DND-41 (cell line): Measurements from ENCODE around the gene EPB41L2.

Experiments
- ATAC-seq: fragments of 200-7000 bp; cut with Tn5 transposase; 3 replicates; pipeline ENCODE4 v1.9.1; 2021; ENCODE audit warnings: low read depth; ENCODE audit not compliant: insufficient read depth
- DNase-seq: peaks from one replicate; pipeline ENCODE4 v3.0.0-alpha.2; 2020
- H2AFZ ChIP-seq: 2 replicates; pipeline ENCODE4 v1.6.0; 2012; ENCODE audit warnings: low read depth, low read length
- H3K27ac ChIP-seq: 2 replicates; pipeline ENCODE4 v1.5.1; 2012; ENCODE audit warnings: low read length, inconsistent platforms
- H3K27me3 ChIP-seq: fragments of 200-600 bp; sonication (generic); 2 replicates; pipeline ENCODE4 v1.6.0; 2012; ENCODE audit warnings: low read length, mild to moderate bottlenecking, inconsistent platforms; ENCODE audit not compliant: insufficient read depth, poor library complexity
- H3K36me3 ChIP-seq: 2 replicates; pipeline ENCODE4 v1.5.1; 2012; ENCODE audit warnings: low read length, inconsistent platforms; ENCODE audit not compliant: insufficient read depth
- H3K4me1 ChIP-seq: 2 replicates; pipeline ENCODE4 v1.5.1; 2012; ENCODE audit warnings: mild to moderate bottlenecking, low read length; ENCODE audit not compliant: insufficient read depth
- H3K4me2 ChIP-seq: 2 replicates; pipeline ENCODE4 v1.6.0; 2012; ENCODE audit warnings: mild to moderate bottlenecking, moderate library complexity, low read length, inconsistent platforms; ENCODE audit not compliant: insufficient read depth
- H3K4me3 ChIP-seq, 2 experiments: fragments of 200-600 bp in 1 of 2; shearing (Covaris generic) in 1 of 2; 2 replicates each; pipeline ENCODE4 v1.5.1; 2012 to 2016; ENCODE audit warnings: inconsistent platforms in 2 of 2, low read length in 2 of 2, mild to moderate bottlenecking in 2 of 2, low read depth in 1 of 2, moderate library complexity in 1 of 2
- H3K79me2 ChIP-seq: 2 replicates; pipeline ENCODE4 v1.6.0; 2012; ENCODE audit warnings: low read length, inconsistent platforms; ENCODE audit not compliant: insufficient read depth
- H3K9ac ChIP-seq: 2 replicates; pipeline ENCODE4 v1.6.0; 2012; ENCODE audit warnings: low read depth, mild to moderate bottlenecking, inconsistent platforms, low read length, moderate library complexity
- H3K9me3 ChIP-seq: 2 replicates; pipeline ENCODE4 v1.5.1; 2012; ENCODE audit warnings: low read length, moderate library complexity, mild to moderate bottlenecking, inconsistent platforms; ENCODE audit not compliant: insufficient read depth, severe bottlenecking
- H4K20me1 ChIP-seq: 2 replicates; pipeline ENCODE4 v1.6.0; 2012; ENCODE audit warnings: low read length; ENCODE audit not compliant: insufficient read depth
- CTCF ChIP-seq: IDR thresholded peaks from 2 replicates; pipeline ENCODE4 v1.5.1; 2012; ENCODE audit warnings: borderline replicate concordance, low read length, moderate library complexity, mild to moderate bottlenecking; ENCODE audit not compliant: poor library complexity, severe bottlenecking; ENCODE audit errors: extremely low read depth
- EZH2 ChIP-seq: IDR thresholded peaks from 3 replicates; pipeline ENCODE4 v1.6.1; 2012; ENCODE audit warnings: borderline replicate concordance, low read depth, mild to moderate bottlenecking, moderate library complexity, low read length, inconsistent platforms; ENCODE audit not compliant: severe bottlenecking

The EPB41L2 gene

GRCh38 chr6:130970839-130971410 is 92.1 kb downstream of the EPB41L2 start:
- no peaks in the 10 kb centered on the region for H3K9me3 ChIP-seq
- no peak overlapping the region for H3K4me2 ChIP-seq
- 0 out of 2 replicates have a peak, but pooled peaks cover 4% of the 10 kb centered on the region for H4K20me1 ChIP-seq
- H3K27me3 ChIP-seq: no peaks in the 10 kb centered on the region
- H2AFZ ChIP-seq: no peak overlapping the region
- H3K27ac ChIP-seq: no peak overlapping the region
- H3K79me2 ChIP-seq: peaks cover 72% of the 10 kb centered on the region
- H3K36me3 ChIP-seq: no peaks in the 10 kb centered on the region
- H3K9ac ChIP-seq: no peak overlapping the region
- no peaks in the 10 kb centered on the region for H3K4me1 ChIP-seq
- no peak for DNase-seq
- ATAC-seq: no peak
- TF ChIP-seq CTCF: no peak
- no peak for TF ChIP-seq EZH2
- H3K4me3 ChIP-seq: no peak overlapping the region

- Histone ChIP-seq H3K4me1 (no peaks in the 10 kb centered on the region), H3K4me2 (no peak overlapping the region)
Measured at GRCh38 chr6:130969791-130970491, 93.1 kb downstream of the EPB41L2 start.

GRCh38 chr6:130969166-130969565 is 93.9 kb downstream of the EPB41L2 start:
- no peak overlapping the region for H3K4me3 ChIP-seq
- no peak overlapping the region for H3K27ac ChIP-seq
- H3K27me3 ChIP-seq: no peaks in the 10 kb centered on the region
- TF ChIP-seq EZH2: no peak
- TF ChIP-seq CTCF: no peak
- H2AFZ ChIP-seq: no peak overlapping the region
- H3K9ac ChIP-seq: no peak overlapping the region
- 0 out of 2 replicates have a peak, but pooled peaks cover 4% of the 10 kb centered on the region for H4K20me1 ChIP-seq
- no peak overlapping the region for H3K4me2 ChIP-seq
- no peak for DNase-seq
- ATAC-seq: no peak
- H3K9me3 ChIP-seq: no peaks in the 10 kb centered on the region
- no peaks in the 10 kb centered on the region for H3K36me3 ChIP-seq
- H3K4me1 ChIP-seq: no peaks in the 10 kb centered on the region
- peaks cover 82% of the 10 kb centered on the region for H3K79me2 ChIP-seq

More at GRCh38 chr6:130969791-130970491, 93.1 kb downstream of the EPB41L2 start:
- Histone ChIP-seq H4K20me1 (0 out of 2 replicates have a peak, but pooled peaks cover 4% of the 10 kb centered on the region), H3K79me2 (peaks cover 76% of the 10 kb centered on the region), H3K9me3 (no peaks in the 10 kb centered on the region), H3K27ac (no peak overlapping the region), H2AFZ (no peak overlapping the region), H3K27me3 (no peaks in the 10 kb centered on the region), H3K4me3 (no peak overlapping the region), H3K9ac (no peak overlapping the region), H3K36me3 (no peaks in the 10 kb centered on the region)
- TF ChIP-seq EZH2 (no peak), CTCF (no peak)
- DNase-seq: no peak
- ATAC-seq: no peak
